Uterus (tissue), 4 donors: Measurements from ENCODE around the gene KRT8. TPM values are rescaled to one million over a fixed set of nuclear protein-coding genes. Genes with fewer than 3 reads are reported as not detected.
A peak's percentile ranks its signal among the peaks of the same experiment; 100 is the strongest.
"Not testable (repeated sequence)": the region's sequence is repeated elsewhere in the genome, so short reads cannot be mapped to it uniquely, and the experiment has no call there.

ENCODE experiments used
- DNase-seq, 2 donors: peaks; one replicate each; pipeline ENCODE4 v3.0.0-alpha.2; 2019 to 2020
- H3K27ac ChIP-seq, 2 donors: fragments of 200-600 bp; sonication (generic); 1 replicate in 1 of 2; 2 replicates in 1 of 2; pipeline ENCODE4 v1.5.1; 2016 to 2018
- H3K27me3 ChIP-seq, 2 donors: fragments of 200-600 bp; sonication (generic); one replicate each; pipeline ENCODE4 v1.5.1; 2018 to 2019; ENCODE audit warnings: control low read depth in 1 of 2
- H3K36me3 ChIP-seq, 2 donors: fragments of 200-600 bp; sonication (generic); one replicate each; pipeline ENCODE4 v1.5.1; 2019; ENCODE audit warnings: control low read depth in 1 of 2
- H3K4me1 ChIP-seq, 2 donors: fragments of 200-600 bp; sonication (generic); one replicate each; pipeline ENCODE4 v1.5.1; 2018 to 2019; ENCODE audit warnings: control low read depth in 1 of 2
- H3K4me3 ChIP-seq, 2 donors: fragments of 200-600 bp; sonication (generic); 1 replicate in 1 of 2; 2 replicates in 1 of 2; pipeline ENCODE4 v1.5.1; 2018 to 2019; ENCODE audit warnings: mild to moderate bottlenecking in 1 of 2
- H3K9me3 ChIP-seq, 2 donors: fragments of 200-600 bp; sonication (generic); one replicate each; pipeline ENCODE4 v1.5.1; 2019; ENCODE audit warnings: control low read depth in 1 of 2
- CTCF ChIP-seq, 4 experiments: fragments of 200-600 bp in 2 of 4; fragments of 450-650 bp in 2 of 4; sonication (generic) in 2 of 4; IDR thresholded peaks; one replicate each; pipeline ENCODE4 v1.5.1; 2016 to 2019; ENCODE audit warnings: antibody characterized with exemption in 4 of 4, mild to moderate bottlenecking in 2 of 4, moderate library complexity in 1 of 4
- POLR2A ChIP-seq, 2 donors: fragments of 450-650 bp; IDR thresholded peaks; one replicate each; pipeline ENCODE4 v1.6.1; 2016; ENCODE audit warnings: antibody characterized with exemption in 2 of 2, mild to moderate bottlenecking in 1 of 2, moderate library complexity in 1 of 2
- intact Hi-C: fragments of 100-400 bp; cut with DNase I; formaldehyde crosslinking; loops from one replicate; pipeline ENCODE4 v1.15.1; 2023; ENCODE audit warnings: low total_unique reads
- total RNA-seq, 4 donors: library from RNA; depleted of rRNA in 3 of 4; stranded (reverse); fragments of >200 nt in 3 of 4; gene quantifications; one replicate each; pipeline versions ENCODE4 v1.1.0 to v1.2.4, GENCODE V29; 2014 to 2023
- donor health status: DM: yes; HTN: yes; CAD: no.

KRT8 gene
- total RNA-seq, 4 donors from 2014 or later = 9.1 to 46.2 (median 36.5) TPM

- Histone ChIP-seq H3K4me3 (no peak overlapping the region), H3K36me3 (no peaks in the 10 kb centered on the region), H3K4me1 (no peaks in the 10 kb centered on the region), H3K27me3 (no peaks in the 10 kb centered on the region), H3K27ac (no peak overlapping the region), H3K9me3 (no peaks in the 10 kb centered on the region)
- DNase-seq = peak; percentile 72 to 74
- intact Hi-C loops = loop anchor here (5.0 kb wide), 1 partner anchor 93 kb away; no protein-coding TSS in a partner anchor
- TF ChIP-seq POLR2A (IDR thresholded peaks at IDR 0.05) (no peak), CTCF (IDR thresholded peaks at IDR 0.05) (peak; percentile 85 to 97 (median 94))
Measured at GRCh38 chr12:52884526-52885293, 20.2 kb downstream of the KRT8 start.

GRCh38 chr12:52880499-52880898, 24.4 kb downstream of the KRT8 start:
- H3K27ac ChIP-seq, intact Hi-C loops, H3K9me3 ChIP-seq, H3K27me3 ChIP-seq, H3K4me3 ChIP-seq, DNase-seq, H3K36me3 ChIP-seq: not testable (repeated sequence)
- peaks cover 0 to 12% of the 10 kb centered on the region in 2 donors for H3K4me1 ChIP-seq

- peak; percentile 73 to 85 for DNase-seq
- H3K27ac ChIP-seq = peak overlapping the region; percentile 26 to 43
- no peaks in the 10 kb centered on the region for H3K36me3 ChIP-seq
Measured at GRCh38 chr12:52879394-52880351, 25.2 kb downstream of the KRT8 start.

GRCh38 chr12:52878507-52879393, 26.1 kb downstream of the KRT8 start:
- Histone ChIP-seq H3K36me3 (no peaks in the 10 kb centered on the region), H3K4me1 (peaks cover 0 to 17% of the 10 kb centered on the region in 2 donors), H3K27me3 (no peaks in the 10 kb centered on the region), H3K27ac (peak overlapping the region; percentile 26 to 43), H3K4me3 (peak overlapping the region in 1 of 2 donors; percentile 14), H3K9me3 (no peaks in the 10 kb centered on the region)
- no peak for DNase-seq
- TF ChIP-seq POLR2A (IDR thresholded peaks at IDR 0.05) = no peak
- TF ChIP-seq CTCF (IDR thresholded peaks at IDR 0.05) = no peak
- intact Hi-C loops = loop anchor here (5.0 to 10.0 kb wide), 2 partner anchors 506 to 724 kb away; no protein-coding TSS in a partner anchor

More at GRCh38 chr12:52879394-52880351, 25.2 kb downstream of the KRT8 start:
- H3K27me3 ChIP-seq = no peaks in the 10 kb centered on the region
- H3K9me3 ChIP-seq = no peaks in the 10 kb centered on the region
- intact Hi-C loops = loop anchor here (5.0 to 10.0 kb wide), 2 partner anchors 507 to 725 kb away; no protein-coding TSS in a partner anchor
- peak overlapping the region in 1 of 2 donors; percentile 14 for H3K4me3 ChIP-seq
- H3K4me1 ChIP-seq = peaks cover 0 to 13% of the 10 kb centered on the region in 2 donors
- TF ChIP-seq POLR2A (IDR thresholded peaks at IDR 0.05) = no peak
- peak; percentile 60 to 93 (median 78) for TF ChIP-seq CTCF (IDR thresholded peaks at IDR 0.05)

GRCh38 chr12:52877242-52877641, 27.6 kb downstream of the KRT8 start:
- Histone ChIP-seq H3K27ac (no peak overlapping the region), H3K36me3 (no peaks in the 10 kb centered on the region), H3K4me1 (peaks cover 0 to 17% of the 10 kb centered on the region in 2 donors), H3K9me3 (no peaks in the 10 kb centered on the region), H3K4me3 (no peak overlapping the region), H3K27me3 (no peaks in the 10 kb centered on the region)
- intact Hi-C loops = loop anchor here (5.0 to 10.0 kb wide), 2 partner anchors 505 to 722 kb away; no protein-coding TSS in a partner anchor
- DNase-seq = no peak
- TF ChIP-seq POLR2A (IDR thresholded peaks at IDR 0.05) = no peak
- TF ChIP-seq CTCF (IDR thresholded peaks at IDR 0.05) = no peak
